AG04449 (cell line): ENCODE measurements around the gene ADAMTSL5.

ENCODE experiments used
- CTCF ChIA-PET: fragments of 350-600 bp; formaldehyde crosslinking; extraction: SDS; loops from one replicate; lab custom pipeline; 2021; ENCODE audit warnings: antibody characterized with exemption; lab: Yijun Ruan, JAX
- POLR2A ChIA-PET: fragments of 400-600, 350-600 bp; formaldehyde crosslinking; extraction: SDS; loops from one replicate; lab custom pipeline; 2020; ENCODE audit warnings: antibody characterized with exemption, inconsistent platforms; lab: Yijun Ruan, JAX
- DNase-seq: peaks from one replicate; pipeline ENCODE4 v3.0.0-alpha.2; 2010; ENCODE audit warnings: low read depth, low spot score
- H3K4me3 ChIP-seq: 2 replicates; pipeline ENCODE4 v1.5.1; 2011; ENCODE audit warnings: low read depth, mild to moderate bottlenecking, control low read depth, low read length
- CTCF ChIP-seq: IDR thresholded peaks from one replicate; pipeline ENCODE4 v1.5.1; 2011; ENCODE audit warnings: mild to moderate bottlenecking, moderate library complexity, low read length, control low read depth, inconsistent platforms; ENCODE audit not compliant: insufficient read depth; ENCODE audit errors: missing control alignments

ADAMTSL5 gene

GRCh38 chr19:1555487-1556389 is 42.9 kb upstream of the ADAMTSL5 start:
- no peak for TF ChIP-seq CTCF
- DNase-seq, result no peak
- ChIA-PET CTCF (no interaction called here), POLR2A (no interaction called here)
- no peak overlapping the region for H3K4me3 ChIP-seq

- CTCF ChIA-PET, result interaction anchor here (0.9 to 1.6 kb wide), 2 partner anchors 9 to 117 kb away, joined by 4 to 11 read pairs; no protein-coding TSS in a partner anchor
- TF ChIP-seq CTCF, result no peak
Measured at GRCh38 chr19:1554968-1555367, 42.1 kb upstream of the ADAMTSL5 start.

GRCh38 chr19:1553415-1553814 is 40.6 kb upstream of the ADAMTSL5 start:
- CTCF ChIA-PET, result interaction anchor here (0.7 to 1.6 kb wide), 4 partner anchors 7 to 273 kb away, joined by 3 to 11 read pairs (median 4); no protein-coding TSS in a partner anchor
- POLR2A ChIA-PET, result no interaction called here
- DNase-seq, result no peak
- H3K4me3 ChIP-seq, result no peak overlapping the region
- TF ChIP-seq CTCF, result no peak

More at GRCh38 chr19:1554968-1555367, 42.1 kb upstream of the ADAMTSL5 start:
- POLR2A ChIA-PET, result no interaction called here
- no peak overlapping the region for H3K4me3 ChIP-seq
- no peak for DNase-seq

GRCh38 chr19:1551068-1552040 is 38.5 kb upstream of the ADAMTSL5 start:
- no peak for TF ChIP-seq CTCF
- CTCF ChIA-PET, result interaction anchor here (0.7 to 2.0 kb wide), 9 partner anchors 9 to 275 kb away, joined by 3 to 13 read pairs (median 3); no protein-coding TSS in a partner anchor
- no peak for DNase-seq
- no peak overlapping the region for H3K4me3 ChIP-seq
- POLR2A ChIA-PET, result interaction anchor here (0.6 kb wide), 1 partner anchor 9 kb away, joined by 3 read pairs; no protein-coding TSS in a partner anchor

- DNase-seq, result no peak
- CTCF ChIA-PET, result interaction anchor here (1.6 kb wide), 1 partner anchor 123 kb away, joined by 8 read pairs; no protein-coding TSS in a partner anchor
- POLR2A ChIA-PET, result no interaction called here
- no peak overlapping the region for H3K4me3 ChIP-seq
- no peak for TF ChIP-seq CTCF
Measured at GRCh38 chr19:1549332-1549945, 36.6 kb upstream of the ADAMTSL5 start.
